NCI-H1417 treated with DMSO at 0.1 percent for 48 hours (cell line): Measurements from ENCODE around the gene SOWAHC.

Source experiments
- DNase-seq: peaks from one replicate; lab custom pipeline; 2025; lab: John Stamatoyannopoulos, UW

SOWAHC gene

DNA sequence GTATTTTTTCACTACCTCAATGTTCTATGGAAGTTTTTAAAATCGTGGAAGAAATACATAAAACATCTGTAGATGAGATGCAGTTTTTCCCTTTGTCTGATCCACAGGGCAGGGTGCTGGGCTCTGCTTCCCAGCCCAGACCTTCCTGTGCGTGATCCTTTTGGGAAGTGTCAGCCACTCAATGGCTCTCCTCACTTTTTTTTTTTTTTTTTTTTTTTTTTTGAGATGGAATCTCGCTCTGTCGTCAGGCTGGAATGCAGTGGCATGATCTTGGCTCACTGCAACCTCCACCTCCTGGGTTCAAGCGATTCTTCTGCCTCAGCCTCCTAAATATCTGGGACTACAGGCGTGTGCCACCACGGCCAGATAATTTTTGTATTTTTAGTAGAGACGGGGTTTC is 32.8 kb downstream of the SOWAHC start:
- no peak for DNase-seq

- DNase-seq, result no peak
Observed at GRCh38 chr2:109647636-109648035, 33.5 kb downstream of the SOWAHC start.

- DNase-seq, result no peak
Observed at GRCh38 chr2:109648041-109648527, 33.9 kb downstream of the SOWAHC start.

DNA sequence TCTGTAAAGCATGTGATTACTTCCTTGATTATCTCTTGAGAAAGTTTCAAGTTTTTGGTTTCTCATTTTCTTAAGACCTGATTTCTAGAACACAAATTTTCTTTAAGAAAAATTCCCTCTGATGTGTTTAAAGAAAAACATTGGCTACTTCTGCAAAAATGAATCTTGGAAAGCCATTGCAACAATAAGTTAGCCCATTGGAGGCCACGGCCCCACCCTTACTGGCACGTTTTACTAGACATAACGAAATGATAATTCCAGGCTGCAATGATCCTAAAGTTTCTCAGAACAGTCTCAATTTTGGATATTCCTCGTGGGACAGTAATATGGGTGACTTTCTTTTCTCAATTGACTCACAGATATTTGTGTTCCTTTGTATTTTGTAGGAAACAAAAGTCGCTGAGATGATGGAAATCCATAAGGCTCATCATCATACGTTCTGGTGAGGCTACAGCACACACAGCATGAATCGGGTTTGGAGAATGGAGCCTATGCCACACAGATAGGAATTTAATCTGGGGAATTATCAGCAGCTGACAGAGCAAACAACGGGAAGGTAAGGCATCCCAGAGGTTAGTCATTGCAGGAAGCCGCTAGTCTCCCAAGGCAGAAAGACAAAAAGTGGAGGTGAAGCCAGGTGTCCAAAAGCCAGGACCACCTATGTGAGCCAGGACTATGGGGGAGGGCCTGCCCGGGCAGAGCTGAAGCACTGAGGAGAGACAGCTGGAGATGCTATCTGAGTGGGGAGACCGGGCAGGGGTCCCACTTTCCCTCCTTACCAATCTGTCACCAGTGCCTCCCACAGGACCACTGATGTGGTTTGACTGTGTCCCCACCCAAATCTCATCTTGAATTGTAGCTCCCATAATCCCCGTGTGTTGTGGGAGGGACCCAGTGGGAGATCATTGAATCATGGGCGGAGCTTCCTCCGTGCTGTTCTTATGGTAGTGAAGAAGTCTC is 35.9 kb downstream of the SOWAHC start:
- DNase-seq, result no peak

DNA sequence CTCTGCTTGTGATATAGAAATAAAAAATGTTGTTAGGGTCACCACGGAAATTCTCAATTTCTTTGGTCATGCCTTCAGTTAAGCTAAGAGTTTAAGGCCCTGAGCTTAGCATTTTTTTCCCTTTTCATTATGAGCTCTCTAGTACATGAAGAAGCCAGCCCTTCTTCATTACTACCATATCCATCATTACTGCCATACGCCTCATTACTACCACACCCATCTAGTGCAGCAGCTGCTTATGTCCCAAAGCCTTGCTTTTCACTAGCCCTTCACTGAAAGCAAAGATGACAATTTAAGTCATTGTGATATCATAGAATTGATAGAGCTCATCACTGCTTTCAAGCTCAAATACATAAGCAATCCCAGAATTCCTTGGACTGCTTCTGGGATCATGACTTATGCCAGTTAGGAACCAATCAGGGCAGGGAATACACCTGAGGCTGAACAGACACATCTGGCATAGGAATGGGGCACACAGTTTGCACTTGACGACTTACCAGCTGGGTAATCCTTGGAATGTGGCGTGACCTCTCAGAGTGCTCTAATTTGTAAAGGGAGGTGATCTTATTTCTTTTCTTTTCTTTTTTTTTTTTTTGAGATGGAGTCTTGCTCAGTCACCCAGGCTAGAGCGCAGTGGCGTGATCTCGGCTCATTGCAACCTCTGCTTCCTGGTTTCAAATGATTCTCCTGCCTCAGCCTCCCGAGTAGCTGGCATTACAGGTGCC is 40.3 kb downstream of the SOWAHC start:
- DNase-seq, result no peak

DNA sequence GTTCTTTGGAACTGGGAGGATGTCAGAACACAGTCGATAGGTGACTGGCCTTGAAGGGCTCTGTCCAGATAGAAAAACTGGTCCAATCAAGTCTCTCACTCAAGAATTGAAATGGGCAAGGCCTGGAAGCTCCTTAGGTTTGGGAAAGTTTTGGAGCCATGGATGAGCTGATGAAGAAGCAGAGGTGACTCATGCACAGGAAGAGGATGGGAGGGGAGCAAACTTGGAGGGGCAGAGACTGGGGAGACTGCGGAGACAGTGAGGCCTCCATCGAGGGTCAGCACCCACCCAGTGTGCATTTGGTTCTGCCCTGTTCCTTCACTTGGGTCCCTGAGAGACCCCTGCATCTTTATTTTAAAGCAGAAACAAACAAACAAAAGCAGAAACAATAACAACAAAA is 41.1 kb downstream of the SOWAHC start:
- no peak for DNase-seq

DNA sequence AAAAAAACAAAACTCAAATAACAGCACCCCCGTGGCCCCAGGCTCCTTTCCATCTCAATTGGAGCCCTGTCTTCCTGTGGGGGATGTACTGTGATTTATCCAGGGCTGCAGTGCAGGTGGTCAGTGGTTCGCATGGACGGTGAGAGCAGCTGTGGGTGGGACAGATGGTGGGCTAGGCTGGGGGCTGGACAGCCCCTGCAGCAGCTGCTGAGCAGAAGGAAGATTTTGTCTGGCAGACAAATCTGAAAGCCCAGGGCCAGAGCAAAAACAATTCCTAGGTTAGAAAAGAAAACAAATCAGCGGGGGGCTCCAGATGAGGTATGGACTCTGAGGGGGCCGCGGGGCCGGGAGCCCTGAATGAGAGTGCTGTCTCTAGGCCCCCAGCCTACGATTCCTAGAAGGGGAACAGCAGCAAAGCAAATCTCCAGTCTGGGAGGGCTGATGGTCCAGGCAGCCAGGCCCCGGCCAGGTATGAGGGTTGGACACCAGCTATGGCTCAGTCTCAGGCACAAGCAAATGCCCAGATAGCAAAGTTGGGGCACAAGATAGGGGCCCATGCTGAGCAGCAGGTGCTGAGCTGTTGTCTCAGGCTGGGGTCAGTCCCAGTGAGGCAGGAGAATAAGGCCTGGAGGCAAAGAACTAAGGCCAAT is 45.4 kb downstream of the SOWAHC start:
- no peak for DNase-seq

DNA sequence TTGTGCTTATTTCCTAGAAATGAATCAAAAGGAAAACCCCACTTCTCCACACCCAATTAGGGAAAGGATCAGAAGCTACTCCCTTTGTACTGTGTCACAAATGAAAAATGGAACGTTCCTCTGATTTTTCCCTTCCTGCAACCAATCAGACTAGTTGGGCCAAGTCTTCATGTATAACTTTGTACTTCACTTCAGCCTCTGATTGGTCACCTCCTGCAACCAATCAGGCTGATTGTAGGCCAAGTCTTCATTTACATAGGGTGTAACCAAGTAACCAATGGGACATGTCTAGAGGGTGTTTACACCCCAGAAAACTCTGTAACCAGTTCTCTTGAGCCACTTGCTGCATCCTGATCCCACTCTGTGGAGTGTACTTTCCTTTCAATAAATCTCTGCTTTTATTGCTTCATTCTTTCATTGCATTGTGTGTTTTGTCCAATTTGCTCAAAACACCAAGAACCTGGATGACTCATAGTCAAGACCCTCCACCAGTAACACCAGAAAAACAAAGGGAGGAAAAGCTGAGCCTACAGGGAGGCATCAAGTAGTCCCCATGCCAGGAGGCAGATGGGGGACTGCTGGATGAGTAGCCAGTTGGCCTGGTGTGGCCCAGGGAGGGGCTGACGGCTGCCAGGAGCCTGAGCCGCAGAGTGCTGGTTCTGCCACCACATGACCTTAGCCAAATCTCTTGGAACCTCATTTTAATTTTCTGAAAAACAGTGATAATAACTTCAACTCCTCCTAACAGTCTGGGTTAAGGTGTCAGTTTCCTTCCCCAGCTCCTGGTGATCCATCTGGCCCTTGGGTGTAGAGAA is 46.1 kb downstream of the SOWAHC start:
- no peak for DNase-seq

DNA sequence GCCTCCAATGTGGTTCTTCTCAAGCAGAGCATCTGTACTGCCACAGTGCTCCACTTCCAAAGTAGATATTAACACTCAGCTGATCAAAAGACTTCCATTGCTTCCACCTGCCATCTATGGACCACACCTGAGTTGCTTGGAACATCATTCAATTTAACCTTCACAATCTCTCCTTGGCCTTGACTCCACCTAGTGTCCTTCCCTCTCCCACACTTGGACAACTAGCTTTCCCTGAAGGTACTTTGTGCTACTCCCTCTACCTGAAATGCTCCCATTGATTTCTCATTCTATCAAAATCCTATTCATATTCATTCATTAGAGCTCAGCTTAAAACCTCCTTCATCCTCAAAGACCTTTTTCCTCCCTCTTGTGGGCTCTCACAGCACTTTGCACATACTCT is 48.7 kb downstream of the SOWAHC start:
- DNase-seq, result no peak

DNA sequence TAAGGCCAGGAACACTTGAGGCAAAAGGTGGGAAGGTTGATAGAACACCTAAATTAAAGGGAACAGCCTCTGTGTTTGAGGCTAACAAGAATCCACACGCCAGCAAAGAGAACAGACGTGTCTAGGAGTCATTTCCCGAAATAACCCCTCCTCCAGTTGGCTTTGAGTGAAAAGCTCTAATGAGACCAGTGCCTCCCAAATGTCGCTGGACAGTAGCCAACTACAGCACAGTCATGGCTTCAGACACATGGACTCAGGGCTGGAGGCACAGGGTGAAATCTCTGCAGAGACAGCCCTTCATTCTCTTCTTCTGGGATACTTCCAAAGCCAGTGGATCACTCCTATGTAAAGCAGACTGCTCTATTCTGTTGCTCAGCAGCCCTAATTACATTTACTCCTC is 49.6 kb downstream of the SOWAHC start:
- no peak for DNase-seq

GRCh38 chr2:109666466-109666865 is 52.3 kb downstream of the SOWAHC start:
- DNase-seq, result no peak
